K562 (cell line): ENCODE results near the gene GADD45B. TPM values are rescaled to one million over a fixed set of nuclear protein-coding genes. Genes with fewer than 3 reads are reported as not detected.

Experiments
- BCOR ChIP-seq: fragments of 450-650 bp; IDR thresholded peaks from 2 replicates; pipeline ENCODE4 v1.6.1; 2016
- BRCA1 ChIP-seq, 2 experiments: fragments of 450-650 bp in 1 of 2; sonication (generic) in 1 of 2; formaldehyde crosslinking in 1 of 2; IDR thresholded peaks; 2 replicates each; pipeline versions ENCODE4 v1.5.0 to v1.6.1; 2017 to 2020; ENCODE audit warnings: mild to moderate bottlenecking in 1 of 2, missing genetic modification reagents in 1 of 2
- CC2D1A ChIP-seq: fragments of 450-650 bp; IDR thresholded peaks from 2 replicates; pipeline ENCODE4 v1.6.1; 2017; ENCODE audit warnings: mild to moderate bottlenecking
- ELF4 ChIP-seq: fragments of 450-650 bp; formaldehyde crosslinking; IDR thresholded peaks from 2 replicates; pipeline ENCODE4 v1.4.0; 2022; ENCODE audit warnings: missing genetic modification characterization
- ESRRA ChIP-seq: fragments of 450-650 bp; IDR thresholded peaks from 2 replicates; pipeline ENCODE4 v1.6.1; 2014; ENCODE audit warnings: low read depth, mild to moderate bottlenecking, moderate library complexity, borderline replicate concordance
- ETV5 ChIP-seq: sonication (generic); formaldehyde crosslinking; IDR thresholded peaks from 2 replicates; pipeline ENCODE4 v1.4.0; 2020; ENCODE audit warnings: low read depth, mild to moderate bottlenecking, missing genetic modification reagents
- KDM4B ChIP-seq, 2 experiments: fragments of 450-650 bp in 1 of 2; sonication (generic) in 1 of 2; IDR thresholded peaks; 2 replicates each; pipeline ENCODE4 v1.6.1; 2016 to 2017; ENCODE audit warnings: borderline replicate concordance in 2 of 2, antibody characterized with exemption in 1 of 2, low read depth in 1 of 2, mild to moderate bottlenecking in 1 of 2
- L3MBTL2 ChIP-seq: fragments of 450-650 bp; IDR thresholded peaks from 2 replicates; pipeline ENCODE4 v1.6.1; 2016; ENCODE audit warnings: mild to moderate bottlenecking, moderate library complexity
- MCM7 ChIP-seq, 2 experiments: fragments of 450-650 bp; IDR thresholded peaks; 2 replicates each; pipeline ENCODE4 v1.6.1; 2016 to 2018
- MED1 ChIP-seq: sonication (generic); formaldehyde crosslinking; IDR thresholded peaks from 2 replicates; pipeline ENCODE4 v1.8.1; 2023; ENCODE audit warnings: missing genetic modification reagents, borderline replicate concordance
- NFE2L1 ChIP-seq: fragments of 450-650 bp; IDR thresholded peaks from 2 replicates; pipeline ENCODE4 v1.6.1; 2016; ENCODE audit warnings: missing genetic modification characterization, low read depth, mild to moderate bottlenecking, missing compliant biosample characterization, moderate library complexity, borderline replicate concordance
- PURB ChIP-seq: sonication (generic); formaldehyde crosslinking; IDR thresholded peaks from 2 replicates; pipeline ENCODE4 v1.9.0; 2021; ENCODE audit warnings: low read depth, mild to moderate bottlenecking, missing genetic modification reagents
- RCOR1 ChIP-seq, 2 experiments: IDR thresholded peaks; 2 replicates each; pipeline ENCODE4 v1.6.1; 2012; ENCODE audit warnings: low read depth in 2 of 2, low read length in 2 of 2, borderline replicate concordance in 1 of 2, improper control_type of control experiment in 1 of 2
- ZNF408 ChIP-seq: fragments of 250-450 bp; sonication (Bioruptor Pico); IDR thresholded peaks from 2 replicates; pipeline ENCODE4 v1.4.0; 2020; ENCODE audit warnings: low read depth, mild to moderate bottlenecking, moderate library complexity
- ZNF445 ChIP-seq: fragments of 250-450 bp; sonication (Bioruptor Pico); IDR thresholded peaks from 2 replicates; pipeline ENCODE4 v1.4.0; 2020; ENCODE audit warnings: low read depth, mild to moderate bottlenecking, moderate library complexity
- ZNF551 ChIP-seq: fragments of 250-450 bp; sonication (Bioruptor Pico); IDR thresholded peaks from 2 replicates; pipeline ENCODE4 v1.5.0; 2021; ENCODE audit warnings: mild to moderate bottlenecking, moderate library complexity
- polyA plus RNA-seq, 8 experiments: library from polyadenylated mRNA; depleted of rRNA in 4 of 8; stranded (reverse) in 5 of 8; unstranded in 3 of 8; fragments of >200 nt; fragmentation: Nextera tagmentation in 2 of 8; fragmentation: Illumina TruSeq in 1 of 8; extraction: Ambion mirVana in 2 of 8; extraction: Trizol in 1 of 8; gene quantifications; 2 replicates each; pipeline versions ENCODE4 v1.2.1 to v1.2.3, GENCODE V29; 2011 to 2014; ENCODE audit warnings: inconsistent platforms in 1 of 8, missing spikeins in 1 of 8
- total RNA-seq, 7 experiments: library from RNA; depleted of rRNA in 6 of 7; stranded (reverse); fragments of >200 nt in 6 of 7; fragmentation: Illumina TruSeq in 2 of 7; extraction: Trizol in 2 of 7; gene quantifications; 2 replicates each; pipeline versions ENCODE4 v1.2.1 to v1.2.3, GENCODE V29; 2011 to 2021; ENCODE audit warnings: low replicate concordance in 1 of 7
- TF ChIP-seq, protein P1 (sequence below): fragments of 250-450 bp; sonication (Bioruptor Pico); IDR thresholded peaks from 2 replicates; pipeline ENCODE4 v1.9.0; 2021; ENCODE audit warnings: mild to moderate bottlenecking, inconsistent platforms
- TF ChIP-seq, protein P2 (sequence below), 2 experiments: IDR thresholded peaks in 1 of 2; conservative IDR thresholded peaks in 1 of 2; 2 replicates each; pipeline ENCODE4 v1.6.1; 2016; ENCODE audit warnings: low read depth in 2 of 2, mild to moderate bottlenecking in 1 of 2, missing compliant biosample characterization in 1 of 2, missing genetic modification characterization in 1 of 2, moderate library complexity in 1 of 2
- TF ChIP-seq, protein P3 (sequence below): IDR thresholded peaks from 2 replicates; pipeline ENCODE4 v1.6.1; 2014; ENCODE audit warnings: antibody characterized with exemption
- TF ChIP-seq, protein P4 (sequence below): sonication (generic); formaldehyde crosslinking; IDR thresholded peaks from 2 replicates; pipeline ENCODE4 v1.8.1; 2022; ENCODE audit warnings: missing genetic modification reagents

Gene GADD45B
- total and polyA plus RNA-seq, 9 of the 15 experiments (the other 6 are each of a cell fraction or from before 2014, with no cell fraction given) = 0.06 to 4.1 (median 2.1) TPM

DNA sequence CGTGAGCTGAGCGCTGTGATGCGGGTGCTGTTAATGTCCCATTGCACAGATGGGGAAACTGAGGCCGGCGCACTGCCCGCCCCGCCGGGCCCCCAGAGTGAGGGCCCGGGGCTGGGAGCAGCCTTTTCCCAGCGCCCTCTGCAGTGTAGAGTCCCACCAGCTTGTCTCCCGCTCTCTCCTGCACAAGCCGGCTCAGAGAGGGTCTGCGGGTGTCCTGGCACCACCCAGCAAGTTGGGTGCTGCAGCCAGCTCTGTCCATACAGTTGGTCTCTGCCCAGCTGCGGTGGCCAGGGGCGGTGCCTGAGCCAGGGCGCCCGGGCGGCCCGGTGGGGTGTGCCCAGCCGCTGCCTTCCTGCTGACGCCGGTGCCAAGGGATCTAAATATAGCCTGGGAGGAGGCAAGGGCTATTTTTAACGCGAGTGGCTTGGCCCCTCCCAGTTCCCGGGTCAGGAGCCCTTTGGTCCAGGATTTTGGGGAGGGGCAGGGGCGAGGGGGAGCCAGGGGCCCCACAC is 19.3 kb downstream of the GADD45B start (continued):
- TF ChIP-seq ZNF551 (CRISPR knock-in tag) (no peak), ZNF408 (no peak), PURB (CRISPR knock-in tag) (no peak), NFE2L1 (no peak), BCOR (peak; percentile 85; the same call in 1 of the 2 replicates), RCOR1 (IDR thresholded peaks at IDR 0.05; ENCODE audit: borderline replicate concordance in 1 of 2, low read depth in 2 of 2, low read length in 2 of 2) (peak in 1 of 2 experiments; percentile 44; a peak in 1 of 4 replicates), ETV5 (CRISPR knock-in tag) (no peak), CC2D1A (no peak), BRCA1 (IDR thresholded peaks at IDR 0.05) (no peak), BRCA1 (CRISPR knock-in tag; IDR thresholded peaks at IDR 0.05) (no peak), ELF4 (CRISPR knock-in tag) (no peak), L3MBTL2 (no peak), MCM7 (IDR thresholded peaks at IDR 0.05) (no peak), ZNF445 (no peak), KDM4B (IDR thresholded peaks at IDR 0.05; ENCODE audit: borderline replicate concordance in 2 of 2, low read depth in 1 of 2) (no peak), ESRRA (no peak; the same call in 1 of the 2 replicates), MED1 (CRISPR knock-in tag) (no peak)
- TF ChIP-seq, protein P1, sequence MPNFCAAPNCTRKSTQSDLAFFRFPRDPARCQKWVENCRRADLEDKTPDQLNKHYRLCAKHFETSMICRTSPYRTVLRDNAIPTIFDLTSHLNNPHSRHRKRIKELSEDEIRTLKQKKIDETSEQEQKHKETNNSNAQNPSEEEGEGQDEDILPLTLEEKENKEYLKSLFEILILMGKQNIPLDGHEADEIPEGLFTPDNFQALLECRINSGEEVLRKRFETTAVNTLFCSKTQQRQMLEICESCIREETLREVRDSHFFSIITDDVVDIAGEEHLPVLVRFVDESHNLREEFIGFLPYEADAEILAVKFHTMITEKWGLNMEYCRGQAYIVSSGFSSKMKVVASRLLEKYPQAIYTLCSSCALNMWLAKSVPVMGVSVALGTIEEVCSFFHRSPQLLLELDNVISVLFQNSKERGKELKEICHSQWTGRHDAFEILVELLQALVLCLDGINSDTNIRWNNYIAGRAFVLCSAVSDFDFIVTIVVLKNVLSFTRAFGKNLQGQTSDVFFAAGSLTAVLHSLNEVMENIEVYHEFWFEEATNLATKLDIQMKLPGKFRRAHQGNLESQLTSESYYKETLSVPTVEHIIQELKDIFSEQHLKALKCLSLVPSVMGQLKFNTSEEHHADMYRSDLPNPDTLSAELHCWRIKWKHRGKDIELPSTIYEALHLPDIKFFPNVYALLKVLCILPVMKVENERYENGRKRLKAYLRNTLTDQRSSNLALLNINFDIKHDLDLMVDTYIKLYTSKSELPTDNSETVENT (CRISPR knock-in tag) = no peak
- TF ChIP-seq, protein P2, sequence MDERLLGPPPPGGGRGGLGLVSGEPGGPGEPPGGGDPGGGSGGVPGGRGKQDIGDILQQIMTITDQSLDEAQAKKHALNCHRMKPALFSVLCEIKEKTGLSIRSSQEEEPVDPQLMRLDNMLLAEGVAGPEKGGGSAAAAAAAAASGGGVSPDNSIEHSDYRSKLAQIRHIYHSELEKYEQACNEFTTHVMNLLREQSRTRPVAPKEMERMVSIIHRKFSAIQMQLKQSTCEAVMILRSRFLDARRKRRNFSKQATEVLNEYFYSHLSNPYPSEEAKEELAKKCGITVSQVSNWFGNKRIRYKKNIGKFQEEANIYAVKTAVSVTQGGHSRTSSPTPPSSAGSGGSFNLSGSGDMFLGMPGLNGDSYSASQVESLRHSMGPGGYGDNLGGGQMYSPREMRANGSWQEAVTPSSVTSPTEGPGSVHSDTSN (CRISPR knock-in tag; IDR thresholded peaks at IDR 0.05; ENCODE audit: low read depth) = no peak
- TF ChIP-seq, protein P2 (tag; conservative IDR thresholded peaks at IDR 0.05; ENCODE audit: low read depth) = no peak
- TF ChIP-seq, protein P3, sequence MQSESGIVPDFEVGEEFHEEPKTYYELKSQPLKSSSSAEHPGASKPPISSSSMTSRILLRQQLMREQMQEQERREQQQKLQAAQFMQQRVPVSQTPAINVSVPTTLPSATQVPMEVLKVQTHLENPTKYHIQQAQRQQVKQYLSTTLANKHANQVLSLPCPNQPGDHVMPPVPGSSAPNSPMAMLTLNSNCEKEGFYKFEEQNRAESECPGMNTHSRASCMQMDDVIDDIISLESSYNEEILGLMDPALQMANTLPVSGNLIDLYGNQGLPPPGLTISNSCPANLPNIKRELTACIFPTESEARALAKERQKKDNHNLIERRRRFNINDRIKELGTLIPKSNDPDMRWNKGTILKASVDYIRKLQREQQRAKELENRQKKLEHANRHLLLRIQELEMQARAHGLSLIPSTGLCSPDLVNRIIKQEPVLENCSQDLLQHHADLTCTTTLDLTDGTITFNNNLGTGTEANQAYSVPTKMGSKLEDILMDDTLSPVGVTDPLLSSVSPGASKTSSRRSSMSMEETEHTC = no peak
- TF ChIP-seq, protein P4, sequence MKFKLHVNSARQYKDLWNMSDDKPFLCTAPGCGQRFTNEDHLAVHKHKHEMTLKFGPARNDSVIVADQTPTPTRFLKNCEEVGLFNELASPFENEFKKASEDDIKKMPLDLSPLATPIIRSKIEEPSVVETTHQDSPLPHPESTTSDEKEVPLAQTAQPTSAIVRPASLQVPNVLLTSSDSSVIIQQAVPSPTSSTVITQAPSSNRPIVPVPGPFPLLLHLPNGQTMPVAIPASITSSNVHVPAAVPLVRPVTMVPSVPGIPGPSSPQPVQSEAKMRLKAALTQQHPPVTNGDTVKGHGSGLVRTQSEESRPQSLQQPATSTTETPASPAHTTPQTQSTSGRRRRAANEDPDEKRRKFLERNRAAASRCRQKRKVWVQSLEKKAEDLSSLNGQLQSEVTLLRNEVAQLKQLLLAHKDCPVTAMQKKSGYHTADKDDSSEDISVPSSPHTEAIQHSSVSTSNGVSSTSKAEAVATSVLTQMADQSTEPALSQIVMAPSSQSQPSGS (CRISPR knock-in tag) = no peak
